OCI-LY1 (cell line): Measurements from ENCODE around the gene CDS1.
A peak's percentile ranks its signal among the peaks of the same experiment; 100 is the strongest.

Experiments used
- H2AFZ ChIP-seq: fragments of 200-600 bp; sonication (generic), shearing (Covaris generic); 2 replicates; pipeline ENCODE4 v1.6.0; 2014; ENCODE audit warnings: antibody characterized with exemption, mild to moderate bottlenecking, low read length
- H3F3A ChIP-seq: fragments of 200-600 bp; sonication (generic), shearing (Covaris generic); 2 replicates; pipeline ENCODE4 v1.6.0; 2014; ENCODE audit warnings: mild to moderate bottlenecking, antibody characterized with exemption, low read length, moderate library complexity; ENCODE audit not compliant: insufficient read depth
- H3K27ac ChIP-seq: fragments of 200-600 bp; sonication (generic); 2 replicates; pipeline ENCODE4 v1.5.1; 2014; ENCODE audit warnings: low read length, mixed run types, mild to moderate bottlenecking, low read depth; ENCODE audit not compliant: poor library complexity, severe bottlenecking
- H3K27me3 ChIP-seq: fragments of 200-600 bp; sonication (generic); 2 replicates; pipeline ENCODE4 v1.6.0; 2014; ENCODE audit warnings: antibody characterized with exemption, mild to moderate bottlenecking, low read length, moderate library complexity; ENCODE audit not compliant: insufficient read depth
- H3K36me3 ChIP-seq: fragments of 200-600 bp; sonication (generic); 2 replicates; pipeline ENCODE4 v1.6.1; 2014; ENCODE audit warnings: mild to moderate bottlenecking, antibody characterized with exemption, low read length, moderate library complexity, mixed read lengths; ENCODE audit not compliant: insufficient read depth
- H3K4me1 ChIP-seq: fragments of 200-600 bp; sonication (generic); 2 replicates; pipeline ENCODE4 v1.5.1; 2014; ENCODE audit warnings: mild to moderate bottlenecking, low read length, moderate library complexity; ENCODE audit not compliant: insufficient read depth, severe bottlenecking
- H3K4me2 ChIP-seq: fragments of 200-600 bp; sonication (generic), shearing (Covaris generic); 2 replicates; pipeline ENCODE4 v1.6.1; 2014; ENCODE audit warnings: low read length
- H3K4me3 ChIP-seq: fragments of 200-600 bp; sonication (generic); 2 replicates; pipeline ENCODE4 v1.5.1; 2014; ENCODE audit warnings: low read length, low read depth, mild to moderate bottlenecking, mixed read lengths; ENCODE audit not compliant: poor library complexity, severe bottlenecking
- H3K79me2 ChIP-seq: fragments of 200-600 bp; shearing (Covaris generic); 2 replicates; pipeline ENCODE4 v1.6.1; 2016; ENCODE audit warnings: mixed run types, low read length, mixed read lengths; ENCODE audit not compliant: insufficient read depth
- H3K9ac ChIP-seq: fragments of 200-600 bp; sonication (generic), shearing (Covaris generic); 2 replicates; pipeline ENCODE4 v1.6.1; 2014; ENCODE audit warnings: mild to moderate bottlenecking, low read length, mixed read lengths
- H3K9me2 ChIP-seq: fragments of 200-600 bp; sonication (generic), shearing (Covaris generic); 2 replicates; pipeline ENCODE4 v1.6.1; 2014; ENCODE audit warnings: low read depth, mild to moderate bottlenecking, low read length, mixed read lengths
- H3K9me3 ChIP-seq: fragments of 200-600 bp; shearing (Covaris generic); 2 replicates; pipeline ENCODE4 v1.6.1; 2014; ENCODE audit warnings: low read length, mixed read lengths
- H4K20me1 ChIP-seq: fragments of 200-600 bp; sonication (generic), shearing (Covaris generic); 2 replicates; pipeline ENCODE4 v1.6.0; 2016; ENCODE audit warnings: mild to moderate bottlenecking, low read length; ENCODE audit not compliant: insufficient read depth
- CTCF ChIP-seq: fragments of 200-600 bp; sonication (generic), shearing (Covaris generic); IDR thresholded peaks from 2 replicates; pipeline ENCODE4 v1.5.1; 2017; ENCODE audit warnings: mild to moderate bottlenecking, antibody characterized with exemption, low read length, moderate library complexity, mixed read lengths
- EZH2 ChIP-seq: fragments of 200-600 bp; sonication (generic), shearing (Covaris generic); IDR thresholded peaks from 2 replicates; pipeline ENCODE4 v1.8.0; 2017; ENCODE audit warnings: borderline replicate concordance, mixed run types, mild to moderate bottlenecking, antibody characterized with exemption, low read length, moderate library complexity, mixed read lengths

The CDS1 gene

GRCh38 chr4:84582302-84582987 is 482 bp upstream of the CDS1 start:
- no peak overlapping the region for H3K9ac ChIP-seq
- H3K79me2 ChIP-seq, result no peaks in the 10 kb centered on the region
- no peaks in the 10 kb centered on the region for H4K20me1 ChIP-seq
- H3K27ac ChIP-seq, result no peak overlapping the region
- no peak overlapping the region for H2AFZ ChIP-seq
- H3K27me3 ChIP-seq, result peaks cover 11% of the 10 kb centered on the region; the same call in 1 of the 2 replicates
- no peaks in the 10 kb centered on the region for H3K9me3 ChIP-seq
- H3K9me2 ChIP-seq, result no peaks in the 10 kb centered on the region
- H3F3A ChIP-seq, result no peaks in the 10 kb centered on the region
- TF ChIP-seq CTCF (no peak), EZH2 (no peak)
- H3K4me3 ChIP-seq, result peak overlapping the region; percentile 61
- peaks cover 10% of the 10 kb centered on the region for H3K4me1 ChIP-seq
- no peaks in the 10 kb centered on the region for H3K36me3 ChIP-seq
- H3K4me2 ChIP-seq, result peak overlapping the region; percentile 61

GRCh38 chr4:84583876-84584380 is 1.0 kb downstream of the CDS1 start:
- no peaks in the 10 kb centered on the region for H3K79me2 ChIP-seq
- no peak overlapping the region for H3K4me3 ChIP-seq
- H3K9me2 ChIP-seq, result no peaks in the 10 kb centered on the region
- H3K9me3 ChIP-seq, result peaks cover 2% of the 10 kb centered on the region
- peaks cover 10% of the 10 kb centered on the region for H3K4me1 ChIP-seq
- no peak overlapping the region for H3K9ac ChIP-seq
- no peaks in the 10 kb centered on the region for H3K36me3 ChIP-seq
- peaks cover 16% of the 10 kb centered on the region; the same call in 1 of the 2 replicates for H3K27me3 ChIP-seq
- no peak overlapping the region for H3K27ac ChIP-seq
- no peaks in the 10 kb centered on the region for H4K20me1 ChIP-seq
- TF ChIP-seq CTCF (no peak), EZH2 (no peak)
- no peaks in the 10 kb centered on the region for H3F3A ChIP-seq
- H2AFZ ChIP-seq, result no peak overlapping the region
- H3K4me2 ChIP-seq, result peak overlapping the region; percentile 61; the same call in 1 of the 2 replicates

GRCh38 chr4:84585251-84585650 is 2.3 kb downstream of the CDS1 start:
- H3K4me1 ChIP-seq, result peaks cover 10% of the 10 kb centered on the region
- no peaks in the 10 kb centered on the region for H3F3A ChIP-seq
- H3K9me3 ChIP-seq, result peaks cover 5% of the 10 kb centered on the region
- TF ChIP-seq EZH2 (no peak), CTCF (no peak)
- no peaks in the 10 kb centered on the region for H3K36me3 ChIP-seq
- no peak overlapping the region for H3K9ac ChIP-seq
- H3K79me2 ChIP-seq, result no peaks in the 10 kb centered on the region
- no peaks in the 10 kb centered on the region for H3K9me2 ChIP-seq
- H3K4me3 ChIP-seq, result no peak overlapping the region
- no peak overlapping the region for H3K27ac ChIP-seq
- no peak overlapping the region for H2AFZ ChIP-seq
- no peaks in the 10 kb centered on the region for H4K20me1 ChIP-seq
- H3K4me2 ChIP-seq, result no peak overlapping the region
- peaks cover 16% of the 10 kb centered on the region; the same call in 1 of the 2 replicates for H3K27me3 ChIP-seq
